Hypothalamus (tissue), 51 donors: Measurements from ENCODE around the gene FKBP9.
"Not testable (repeated sequence)": the region's sequence is repeated elsewhere in the genome, so short reads cannot be mapped to it uniquely, and the experiment has no call there.

Source experiments
- DNase-seq, 51 donors: peaks; one replicate each; lab custom pipeline; 2025; lab: John Stamatoyannopoulos, UW

FKBP9 gene

GRCh38 chr7:32957326-32958045 lies at the start of gene FKBP9:
Gene FKBP9 (plus strand): TSS chr7:32957440. CDS start chr7:32957574, 134 bp downstream.
- peak in 45 of 51 donors; percentile 15 to 76 (median 63) for DNase-seq

DNA sequence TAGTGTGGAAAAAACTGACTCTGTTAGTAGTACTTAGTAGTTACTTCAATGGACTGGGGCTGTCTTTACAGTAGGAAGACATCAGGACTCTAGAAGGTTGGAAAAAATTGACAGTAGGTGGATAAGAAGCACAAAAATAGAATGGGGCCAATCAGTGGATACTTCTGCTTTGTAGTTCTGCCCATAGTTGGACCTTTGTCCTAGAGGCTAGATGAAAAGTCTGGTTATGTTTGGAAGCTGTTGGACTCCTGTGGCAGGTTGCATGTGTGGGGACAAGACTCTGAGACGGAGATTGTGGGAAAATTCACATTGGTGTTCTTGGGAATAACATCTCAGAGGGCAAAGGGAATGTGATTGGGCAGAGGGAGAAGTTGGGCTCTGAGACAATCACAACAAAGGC lies 47.0 kb upstream of the FKBP9 start:
- no peak for DNase-seq

DNA sequence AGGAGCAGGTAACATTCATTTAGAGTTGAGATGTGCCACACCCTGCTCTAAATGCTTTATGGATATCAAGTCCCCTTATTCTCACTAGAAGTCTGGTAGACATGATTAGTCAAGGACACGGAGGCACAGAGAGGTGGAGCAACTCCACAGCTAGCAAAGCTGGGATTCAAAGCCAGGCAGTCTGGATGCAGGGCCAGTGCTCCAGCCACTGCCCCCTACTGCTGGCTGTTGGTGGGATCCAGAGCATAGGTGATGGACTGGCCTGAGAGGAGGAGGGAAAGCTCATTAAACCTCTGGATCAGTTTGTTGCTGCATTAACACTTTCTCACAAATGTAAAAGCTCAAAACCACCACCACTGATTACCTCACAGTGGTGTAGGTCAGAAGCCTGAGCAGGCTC lies 43.1 kb upstream of the FKBP9 start:
- no peak for DNase-seq

- DNase-seq, result no peak
Observed at GRCh38 chr7:32915041-32915536, 42.2 kb upstream of the FKBP9 start.

- DNase-seq, result no peak
Observed at GRCh38 chr7:32916006-32916405, 41.2 kb upstream of the FKBP9 start.

DNA sequence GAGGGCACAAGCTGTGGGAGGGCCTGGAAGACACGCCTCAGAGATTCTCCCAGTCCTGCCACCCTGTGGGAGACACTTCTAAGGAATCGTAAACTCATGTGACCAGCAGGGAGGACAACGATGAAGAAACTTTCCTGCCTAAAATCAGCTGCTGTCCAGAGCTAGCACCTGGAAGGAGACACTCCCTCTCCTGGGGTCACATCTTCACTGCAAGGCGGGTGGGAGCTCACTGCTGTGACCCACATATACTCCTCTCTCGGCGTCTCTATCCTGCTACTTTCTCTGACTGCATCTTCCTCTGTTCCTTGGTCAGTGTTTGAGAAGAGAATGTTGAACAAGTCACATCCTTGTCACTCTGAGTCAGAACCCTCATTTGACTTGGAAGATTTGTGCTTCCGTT lies 40.2 kb upstream of the FKBP9 start:
- not testable (repeated sequence) for DNase-seq

GRCh38 chr7:32921896-32922295 lies 35.3 kb upstream of the FKBP9 start:
- no peak for DNase-seq

DNA sequence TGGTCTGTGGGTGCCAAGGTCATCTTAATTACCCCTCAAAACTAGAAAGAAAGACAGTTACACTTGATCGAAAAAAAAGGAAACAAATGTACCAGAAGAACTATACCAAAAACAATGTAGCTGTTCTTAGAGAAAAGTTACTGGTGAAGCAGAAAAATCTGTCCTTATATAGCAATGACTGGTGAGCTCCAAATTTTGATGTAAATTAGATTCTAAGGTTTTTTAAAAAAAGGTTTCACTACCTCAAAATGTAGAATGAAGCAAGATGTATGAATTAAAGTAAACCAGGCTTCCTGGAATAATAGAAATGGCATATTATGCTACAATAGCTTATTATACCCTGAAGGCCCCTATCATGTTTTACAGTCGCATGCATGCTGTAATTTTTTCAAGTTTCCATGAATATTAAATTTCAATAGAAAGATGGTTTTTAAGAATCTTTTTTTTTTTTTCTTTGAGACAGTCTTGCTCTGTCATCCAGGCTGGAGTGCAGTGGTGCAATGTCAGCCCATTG lies 28.4 kb upstream of the FKBP9 start:
- no peak for DNase-seq

DNA sequence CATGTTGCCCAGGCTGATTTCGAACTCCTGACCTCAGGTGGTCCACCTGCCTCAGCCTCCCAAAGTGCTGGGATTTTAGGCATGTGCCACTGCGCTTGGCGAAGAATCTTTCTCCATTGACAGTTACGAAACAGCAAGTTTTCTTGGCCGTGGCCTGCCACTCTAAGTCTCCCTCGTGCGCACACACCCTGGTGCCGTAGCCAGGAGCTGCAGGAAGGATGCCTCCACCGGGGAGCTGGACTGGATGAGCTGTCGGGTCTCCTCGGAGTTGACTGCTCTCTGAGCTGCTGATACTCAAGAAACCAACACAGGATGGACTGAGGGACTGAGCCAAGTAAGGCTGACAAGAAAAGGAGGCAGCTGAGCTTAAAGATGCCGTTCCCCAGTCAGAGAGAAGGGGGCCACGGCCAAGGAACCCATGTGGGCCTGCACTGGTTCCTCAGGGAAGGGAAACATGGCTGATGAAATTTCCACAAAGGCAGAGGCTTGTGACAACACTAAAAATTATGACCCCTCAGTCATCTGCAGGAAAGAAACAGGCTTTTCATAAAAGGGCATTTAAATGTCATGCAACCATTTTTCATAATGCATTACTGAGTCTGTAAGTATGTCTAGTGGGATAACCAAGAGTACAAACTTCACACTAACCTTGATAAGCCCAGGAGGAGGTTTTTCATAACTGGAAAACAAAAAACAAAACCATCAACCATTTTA lies 27.7 kb upstream of the FKBP9 start:
- no peak for DNase-seq

GRCh38 chr7:32930378-32930777 lies 26.9 kb upstream of the FKBP9 start:
- no peak for DNase-seq

- no peak for DNase-seq
Observed at GRCh38 chr7:32935558-32935957, 21.7 kb upstream of the FKBP9 start.

- no peak for DNase-seq
Observed at GRCh38 chr7:32936689-32937088, 20.6 kb upstream of the FKBP9 start.

- DNase-seq, result peak in 13 of 51 donors; percentile 2 to 32 (median 10)
Observed at GRCh38 chr7:32937344-32938174, 19.7 kb upstream of the FKBP9 start.

DNA sequence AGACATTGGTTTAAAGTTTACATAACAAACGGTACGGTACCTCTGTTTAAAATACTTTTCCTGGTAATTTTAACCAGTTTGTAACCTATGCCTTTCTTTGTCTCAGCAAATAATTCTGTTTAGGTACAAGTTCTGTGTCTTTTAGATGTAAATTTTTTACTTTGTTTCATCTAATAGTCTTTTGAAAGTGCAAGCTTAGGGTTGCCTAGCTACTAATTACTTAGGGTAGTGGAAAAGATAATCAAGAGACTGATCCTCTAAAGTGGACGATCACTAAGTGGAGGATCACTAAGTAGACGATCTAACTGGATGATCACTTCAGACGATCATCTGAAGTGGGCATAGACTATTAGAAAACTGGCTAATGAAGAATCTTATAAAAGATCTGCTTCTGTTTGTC lies 16.1 kb upstream of the FKBP9 start:
- DNase-seq, result no peak

- DNase-seq, result peak in 5 of 51 donors; percentile 12 to 77 (median 45)
Observed at GRCh38 chr7:32941681-32942414, 15.4 kb upstream of the FKBP9 start.

DNA sequence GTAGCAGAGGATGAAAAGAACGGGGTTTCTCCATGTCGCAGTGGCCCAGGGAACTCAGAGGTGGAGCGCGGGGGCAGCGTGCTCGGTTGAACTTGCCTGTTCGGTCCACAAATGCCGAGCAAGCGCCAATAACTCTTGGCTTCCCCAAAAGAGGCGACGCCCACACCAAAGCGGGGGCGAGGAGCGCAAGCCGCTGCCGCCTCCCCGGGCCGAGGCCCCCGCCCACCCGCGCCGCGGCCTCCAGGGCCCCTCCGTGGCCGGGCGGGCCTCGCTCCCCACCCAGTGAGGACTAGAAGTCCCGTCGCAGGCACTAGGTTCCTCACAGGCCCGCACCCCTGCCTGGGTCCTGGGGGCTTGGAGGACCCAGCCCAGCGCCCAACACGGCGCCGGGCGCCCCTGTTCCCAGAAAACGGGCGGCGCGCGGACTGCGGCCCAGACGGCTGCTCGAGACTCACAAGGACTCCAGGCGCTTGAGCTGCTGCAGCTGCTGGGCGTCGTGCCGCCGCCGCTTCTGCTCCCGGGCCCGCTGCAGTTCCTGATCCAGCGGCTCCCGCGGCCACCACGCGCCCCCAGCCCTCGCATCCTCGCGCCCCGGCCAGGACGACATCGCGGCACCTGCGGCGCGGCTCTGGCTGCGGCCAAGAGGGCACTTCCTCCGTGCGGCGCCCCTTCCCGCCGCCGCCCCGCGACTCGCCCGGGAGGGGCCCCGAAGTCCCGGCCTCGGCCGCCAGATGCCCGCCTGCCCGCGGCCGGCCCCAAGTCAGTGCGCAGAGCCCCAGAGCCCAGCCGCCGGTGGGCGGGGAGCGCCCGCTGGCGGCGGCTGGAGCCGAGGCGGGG lies 14.6 kb upstream of the FKBP9 start:
- peak in 50 of 51 donors; percentile 27 to 87 (median 69) for DNase-seq

GRCh38 chr7:32943252-32944030 lies 13.8 kb upstream of the FKBP9 start:
- peak in 1 of 51 donors; percentile 72 for DNase-seq

GRCh38 chr7:32947420-32947983 lies 9.7 kb upstream of the FKBP9 start:
- no peak for DNase-seq
